ENCODE results near the gene ARHGEF40.

DNA sequence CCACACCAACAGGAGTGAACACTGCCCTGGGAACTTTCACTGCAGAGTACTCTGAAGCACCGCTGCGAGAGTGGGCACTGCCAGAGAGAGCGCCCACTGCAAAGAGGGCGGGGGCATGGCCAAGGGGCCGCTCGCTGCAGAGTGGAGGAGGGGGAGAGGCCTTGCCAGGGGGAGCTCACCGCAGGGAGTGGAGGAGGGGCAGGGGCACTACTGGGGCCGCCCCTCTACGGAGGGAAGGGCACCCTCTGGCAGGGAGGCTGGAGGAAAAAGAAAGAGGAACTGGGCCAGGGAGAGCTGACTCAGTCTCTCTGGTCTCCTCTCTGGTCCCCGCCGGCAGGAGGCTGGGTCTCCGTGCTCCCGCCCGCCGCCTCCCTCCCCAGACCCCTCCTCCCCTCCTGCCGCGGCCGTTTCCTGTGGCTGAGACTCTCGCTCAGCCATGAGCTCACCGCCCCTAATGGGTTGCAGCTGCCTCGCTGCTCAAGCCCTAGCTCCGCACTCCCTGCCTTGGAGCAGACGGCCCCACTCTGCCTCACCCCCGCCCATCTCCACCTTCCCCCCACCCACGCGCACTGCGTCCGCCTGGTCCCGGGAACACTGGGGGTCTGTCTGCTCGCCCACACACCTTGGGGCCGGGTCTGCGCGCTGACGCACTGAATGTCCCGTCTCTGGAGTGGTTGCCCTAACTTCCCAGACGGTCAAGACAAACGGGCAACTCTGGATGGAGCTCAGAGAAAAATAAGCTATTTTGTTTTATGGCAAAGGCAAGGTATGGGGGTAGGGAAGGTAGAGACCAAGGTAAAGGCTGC lies 1.3 kb downstream of the ARHGEF40 start:
- TF ChIP-seq CTCF (IDR thresholded peaks at IDR 0.05), result peak in 1 of 4 experiments; percentile 9
- peak in 1 of 2 donors; percentile 15 for TF ChIP-seq POLR2A (IDR thresholded peaks at IDR 0.05)

All from gastroesophageal sphincter (tissue), 3 donors.